Endothelial cell of umbilical vein (primary cell): ENCODE data around the gene ARHGEF33.

Experiments used
- EZH2 ChIP-seq: IDR thresholded peaks from 2 replicates; pipeline ENCODE4 v1.6.1; 2012; ENCODE audit warnings: borderline replicate concordance, low read depth, mild to moderate bottlenecking, moderate library complexity, low read length, inconsistent platforms; ENCODE audit not compliant: severe bottlenecking
- POLR2A ChIP-seq: IDR thresholded peaks from 2 replicates; pipeline ENCODE4 v1.6.1; 2012; ENCODE audit warnings: low read depth, mild to moderate bottlenecking, control low read depth, low read length
- POLR2AphosphoS5 ChIP-seq: IDR thresholded peaks from 2 replicates; pipeline ENCODE4 v1.6.1; 2012; ENCODE audit warnings: low read depth, mild to moderate bottlenecking, control low read depth, low read length, moderate library complexity; ENCODE audit not compliant: insufficient read depth
- TF ChIP-seq, protein P1 (sequence below), 2 donors: IDR thresholded peaks; 1 replicate in 1 of 2; 2 replicates in 1 of 2; pipeline ENCODE4 v1.5.1; 2011; ENCODE audit warnings: low read length in 2 of 2, mild to moderate bottlenecking in 2 of 2, moderate library complexity in 2 of 2, control low read depth in 1 of 2, inconsistent platforms in 1 of 2, low read depth in 1 of 2; ENCODE audit not compliant: insufficient read depth in 1 of 2; ENCODE audit errors: extremely low read depth in 1 of 2
- TF ChIP-seq, protein P2 (sequence below): IDR thresholded peaks from 2 replicates; pipeline ENCODE4 v1.6.1; 2011; ENCODE audit not compliant: insufficient read depth, insufficient read length

GRCh38 chr2:38925982-38926381 lies 36.3 kb downstream of the ARHGEF33 start:
- no peak for TF ChIP-seq POLR2A
- TF ChIP-seq, protein P1, sequence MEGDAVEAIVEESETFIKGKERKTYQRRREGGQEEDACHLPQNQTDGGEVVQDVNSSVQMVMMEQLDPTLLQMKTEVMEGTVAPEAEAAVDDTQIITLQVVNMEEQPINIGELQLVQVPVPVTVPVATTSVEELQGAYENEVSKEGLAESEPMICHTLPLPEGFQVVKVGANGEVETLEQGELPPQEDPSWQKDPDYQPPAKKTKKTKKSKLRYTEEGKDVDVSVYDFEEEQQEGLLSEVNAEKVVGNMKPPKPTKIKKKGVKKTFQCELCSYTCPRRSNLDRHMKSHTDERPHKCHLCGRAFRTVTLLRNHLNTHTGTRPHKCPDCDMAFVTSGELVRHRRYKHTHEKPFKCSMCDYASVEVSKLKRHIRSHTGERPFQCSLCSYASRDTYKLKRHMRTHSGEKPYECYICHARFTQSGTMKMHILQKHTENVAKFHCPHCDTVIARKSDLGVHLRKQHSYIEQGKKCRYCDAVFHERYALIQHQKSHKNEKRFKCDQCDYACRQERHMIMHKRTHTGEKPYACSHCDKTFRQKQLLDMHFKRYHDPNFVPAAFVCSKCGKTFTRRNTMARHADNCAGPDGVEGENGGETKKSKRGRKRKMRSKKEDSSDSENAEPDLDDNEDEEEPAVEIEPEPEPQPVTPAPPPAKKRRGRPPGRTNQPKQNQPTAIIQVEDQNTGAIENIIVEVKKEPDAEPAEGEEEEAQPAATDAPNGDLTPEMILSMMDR (IDR thresholded peaks at IDR 0.05; ENCODE audit: extremely low read depth in 1 of 2, insufficient read depth in 1 of 2, low read depth in 1 of 2, low read length in 2 of 2): no peak
- TF ChIP-seq, protein P2, sequence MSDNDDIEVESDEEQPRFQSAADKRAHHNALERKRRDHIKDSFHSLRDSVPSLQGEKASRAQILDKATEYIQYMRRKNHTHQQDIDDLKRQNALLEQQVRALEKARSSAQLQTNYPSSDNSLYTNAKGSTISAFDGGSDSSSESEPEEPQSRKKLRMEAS: no peak
- no peak for TF ChIP-seq POLR2AphosphoS5
- TF ChIP-seq EZH2: no peak
